Renal pelvis (tissue), 4 donors: ENCODE results near the gene MAPKAPK3. TPM values are rescaled to one million over a fixed set of nuclear protein-coding genes. Genes with fewer than 3 reads are reported as not detected.

Experiments
- DNase-seq: peaks from one replicate; pipeline ENCODE4 v3.0.0-alpha.2; 2013
- polyA plus RNA-seq, 3 donors: library from polyadenylated mRNA; unstranded; fragments of 120-200 nt; gene quantifications; one replicate each; pipeline ENCODE4 v1.2.1, GENCODE V29; 2013; ENCODE audit not compliant: insufficient read length in 3 of 3

The MAPKAPK3 gene
- polyA plus RNA-seq, 3 donors: 37.8 to 62.0 (median 61.0) TPM

GRCh38 chr3:50604628-50605588 lies 12.0 kb upstream of the MAPKAPK3 start:
- DNase-seq: no peak

GRCh38 chr3:50605901-50606326 lies 11.0 kb upstream of the MAPKAPK3 start:
- no peak for DNase-seq

- no peak for DNase-seq
Observed at GRCh38 chr3:50606596-50606995, 10.4 kb upstream of the MAPKAPK3 start.

- no peak for DNase-seq
Observed at GRCh38 chr3:50607271-50608091, 9.5 kb upstream of the MAPKAPK3 start.

- no peak for DNase-seq
Observed at GRCh38 chr3:50608278-50608677, 8.7 kb upstream of the MAPKAPK3 start.

GRCh38 chr3:50609071-50609762 lies 7.7 kb upstream of the MAPKAPK3 start:
- DNase-seq: no peak

GRCh38 chr3:50609763-50610085 lies 7.2 kb upstream of the MAPKAPK3 start:
- no peak for DNase-seq

- DNase-seq: no peak
Observed at GRCh38 chr3:50610181-50610971, 6.6 kb upstream of the MAPKAPK3 start.

- DNase-seq: no peak
Observed at GRCh38 chr3:50610992-50611463, 5.9 kb upstream of the MAPKAPK3 start.

GRCh38 chr3:50611464-50612233 lies 5.3 kb upstream of the MAPKAPK3 start, which contains the start of gene CISH:
TSS of gene CISH (minus strand) at chr3:50611774. CDS start at chr3:50611650, 124 bp downstream.
- peak; percentile 97 for DNase-seq

GRCh38 chr3:50612234-50612882 lies 4.6 kb upstream of the MAPKAPK3 start:
- no peak for DNase-seq

GRCh38 chr3:50612970-50613846 lies 3.7 kb upstream of the MAPKAPK3 start:
- DNase-seq: no peak

- DNase-seq: no peak
Observed at GRCh38 chr3:50615190-50615589, 1.8 kb upstream of the MAPKAPK3 start.

GRCh38 chr3:50616003-50616769 lies 765 bp upstream of the MAPKAPK3 start:
- peak; percentile 83 for DNase-seq

- DNase-seq: peak; percentile 92
Observed at GRCh38 chr3:50616770-50617095, 218 bp upstream of the MAPKAPK3 start.

- DNase-seq: no peak
Observed at GRCh38 chr3:50617911-50618481, 1.0 kb downstream of the MAPKAPK3 start.

GRCh38 chr3:50620420-50620819 lies 3.5 kb downstream of the MAPKAPK3 start:
- DNase-seq: no peak

GRCh38 chr3:50620820-50621219 lies 3.9 kb downstream of the MAPKAPK3 start:
- no peak for DNase-seq
